Erythroblast (primary cell): Measurements from ENCODE around the gene EEPD1.

Experiments used
- GATA1 ChIP-seq: IDR thresholded peaks from 2 replicates; pipeline ENCODE4 v1.6.1; 2011; ENCODE audit warnings: low read depth, mild to moderate bottlenecking, control low read depth, low read length, moderate library complexity
- POLR2A ChIP-seq: IDR thresholded peaks from 2 replicates; pipeline ENCODE4 v1.6.1; 2011; ENCODE audit warnings: mild to moderate bottlenecking, low read length

DNA sequence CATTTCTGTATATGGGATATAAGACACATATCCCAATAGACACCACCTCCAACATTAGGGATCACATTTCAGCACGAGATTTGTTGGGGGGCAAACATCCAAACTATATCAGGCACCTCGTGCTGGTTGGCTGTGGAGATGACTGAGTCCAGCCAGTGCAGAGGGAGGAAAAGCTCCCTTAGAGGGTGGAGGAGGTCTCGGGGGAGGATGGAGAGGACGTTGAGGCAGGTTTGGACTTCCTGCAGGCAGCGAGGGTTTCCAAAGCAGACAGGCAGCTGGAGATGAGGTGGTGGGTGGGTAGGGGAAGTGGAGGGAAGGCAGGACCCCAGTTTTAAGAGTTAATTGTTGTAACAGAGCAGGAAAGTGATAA, 56.7 kb downstream of the EEPD1 start:
- TF ChIP-seq POLR2A (no peak), GATA1 (no peak)
